HepG2 (cell line): Measurements from ENCODE around the gene GPLD1. TPM values are rescaled to one million over a fixed set of nuclear protein-coding genes. Genes with fewer than 3 reads are reported as not detected.

ENCODE experiments used
- ATAD3A ChIP-seq: sonication (generic); formaldehyde crosslinking; IDR thresholded peaks from 2 replicates; pipeline ENCODE4 v1.4.0; 2020; ENCODE audit warnings: missing genetic modification reagents
- CAMTA2 ChIP-seq: sonication (generic); formaldehyde crosslinking; IDR thresholded peaks from 2 replicates; pipeline ENCODE4 v1.4.0; 2020; ENCODE audit warnings: mild to moderate bottlenecking, missing genetic modification reagents, borderline replicate concordance
- ETV6 ChIP-seq: sonication (generic); formaldehyde crosslinking; conservative IDR thresholded peaks from 2 replicates; pipeline ENCODE4 v1.4.0; 2020; ENCODE audit warnings: missing genetic modification reagents
- GATAD2A ChIP-seq: IDR thresholded peaks from 2 replicates; pipeline ENCODE4 v1.6.1; 2016
- HCFC1 ChIP-seq: fragments of 150-350 bp; IDR thresholded peaks from 2 replicates; pipeline ENCODE4 v1.6.1; 2014; ENCODE audit warnings: low read depth, low read length
- MBD4 ChIP-seq: IDR thresholded peaks from 2 replicates; pipeline ENCODE4 v1.6.1; 2012; ENCODE audit warnings: low read length, inconsistent platforms, borderline replicate concordance
- PAF1 ChIP-seq: IDR thresholded peaks from 2 replicates; pipeline ENCODE4 v1.6.1; 2016; ENCODE audit warnings: missing genetic modification reagents, missing compliant biosample characterization
- POGZ ChIP-seq: sonication (generic); formaldehyde crosslinking; IDR thresholded peaks from 2 replicates; pipeline ENCODE4 v1.4.0; 2020; ENCODE audit warnings: mild to moderate bottlenecking, missing genetic modification reagents
- TBX2 ChIP-seq: sonication (generic); formaldehyde crosslinking; IDR thresholded peaks from 2 replicates; pipeline ENCODE4 v1.5.0; 2020; ENCODE audit warnings: missing genetic modification reagents, mild to moderate bottlenecking, borderline replicate concordance
- ZBTB20 ChIP-seq: sonication (generic); formaldehyde crosslinking; IDR thresholded peaks from 2 replicates; pipeline ENCODE4 v1.8.1; 2023; ENCODE audit warnings: missing genetic modification reagents, low read depth, mild to moderate bottlenecking, borderline replicate concordance
- ZBTB3 ChIP-seq: sonication (generic); formaldehyde crosslinking; IDR thresholded peaks from 2 replicates; pipeline ENCODE4 v1.4.0; 2020; ENCODE audit warnings: low read depth, mild to moderate bottlenecking, moderate library complexity, missing genetic modification reagents, borderline replicate concordance
- ZNF101 ChIP-seq: sonication (generic); formaldehyde crosslinking; IDR thresholded peaks from 2 replicates; pipeline ENCODE4 v1.4.0; 2020; ENCODE audit warnings: mild to moderate bottlenecking, low read depth, missing genetic modification reagents, borderline replicate concordance
- ZNF17 ChIP-seq: sonication (generic); formaldehyde crosslinking; IDR thresholded peaks from 2 replicates; pipeline ENCODE4 v1.5.0; 2020; ENCODE audit warnings: mild to moderate bottlenecking, missing genetic modification reagents
- ZNF451 ChIP-seq: sonication (generic); formaldehyde crosslinking; IDR thresholded peaks from 2 replicates; pipeline ENCODE4 v1.5.0; 2020; ENCODE audit warnings: mild to moderate bottlenecking, missing genetic modification reagents
- ZNF572 ChIP-seq: sonication (generic); formaldehyde crosslinking; IDR thresholded peaks from 2 replicates; pipeline ENCODE4 v1.5.1; 2020; ENCODE audit warnings: mild to moderate bottlenecking, missing genetic modification reagents
- ZNF660 ChIP-seq: sonication (generic); formaldehyde crosslinking; IDR thresholded peaks from 2 replicates; pipeline ENCODE4 v1.5.1; 2020; ENCODE audit warnings: mild to moderate bottlenecking, low read depth, missing genetic modification reagents, borderline replicate concordance
- ZNF75D ChIP-seq: sonication (generic); formaldehyde crosslinking; IDR thresholded peaks from 2 replicates; pipeline ENCODE4 v1.8.1; 2023; ENCODE audit warnings: missing genetic modification reagents, mild to moderate bottlenecking, borderline replicate concordance
- ZNF816 ChIP-seq: sonication (generic); formaldehyde crosslinking; IDR thresholded peaks from 2 replicates; pipeline ENCODE4 v1.8.0; 2022; ENCODE audit warnings: missing genetic modification reagents, mild to moderate bottlenecking, borderline replicate concordance
- ZNF83 ChIP-seq: sonication (generic); formaldehyde crosslinking; IDR thresholded peaks from 2 replicates; pipeline ENCODE4 v1.4.0; 2020; ENCODE audit warnings: missing genetic modification reagents, mild to moderate bottlenecking, borderline replicate concordance
- polyA plus RNA-seq, 8 experiments: library from polyadenylated mRNA; depleted of rRNA in 3 of 8; stranded (reverse) in 7 of 8; unstranded in 1 of 8; fragments of >200 nt; fragmentation: Illumina TruSeq in 4 of 8; extraction: Trizol in 4 of 8; gene quantifications; 2 replicates each; pipeline versions ENCODE4 v1.2.1 to v1.2.3, GENCODE V29; 2011 to 2016; ENCODE audit warnings: low read depth in 4 of 8, missing spikeins in 1 of 8, mixed read lengths in 1 of 8; ENCODE audit not compliant: insufficient read depth in 1 of 8
- total RNA-seq, 5 experiments: library from RNA; depleted of rRNA; stranded (reverse); fragments of >200 nt; fragmentation: Illumina TruSeq; extraction: Trizol; gene quantifications; 2 replicates each; pipeline ENCODE4 v1.2.3, GENCODE V29; 2016; ENCODE audit warnings: low read depth in 1 of 5
- TF ChIP-seq, protein P1 (sequence below): sonication (generic); formaldehyde crosslinking; IDR thresholded peaks from 2 replicates; pipeline ENCODE4 v1.4.0; 2020; ENCODE audit warnings: missing genetic modification reagents
- TF ChIP-seq, protein P2 (sequence below): sonication (generic); formaldehyde crosslinking; IDR thresholded peaks from 2 replicates; pipeline ENCODE4 v1.4.0; 2020; ENCODE audit warnings: missing genetic modification reagents, borderline replicate concordance
- TF ChIP-seq, protein P3 (sequence below): sonication (generic); formaldehyde crosslinking; IDR thresholded peaks from 2 replicates; pipeline ENCODE4 v1.5.1; 2020; ENCODE audit warnings: missing genetic modification reagents, mild to moderate bottlenecking, borderline replicate concordance
- TF ChIP-seq, protein P4 (sequence below): sonication (generic); formaldehyde crosslinking; IDR thresholded peaks from 2 replicates; pipeline ENCODE4 v1.8.1; 2023; ENCODE audit warnings: mild to moderate bottlenecking, missing genetic modification reagents, borderline replicate concordance

The GPLD1 gene
- total and polyA plus RNA-seq, 2 of the 13 experiments (the other 11 are each of a cell fraction or from before 2014, with no cell fraction given): 6.2 to 7.6 TPM

DNA sequence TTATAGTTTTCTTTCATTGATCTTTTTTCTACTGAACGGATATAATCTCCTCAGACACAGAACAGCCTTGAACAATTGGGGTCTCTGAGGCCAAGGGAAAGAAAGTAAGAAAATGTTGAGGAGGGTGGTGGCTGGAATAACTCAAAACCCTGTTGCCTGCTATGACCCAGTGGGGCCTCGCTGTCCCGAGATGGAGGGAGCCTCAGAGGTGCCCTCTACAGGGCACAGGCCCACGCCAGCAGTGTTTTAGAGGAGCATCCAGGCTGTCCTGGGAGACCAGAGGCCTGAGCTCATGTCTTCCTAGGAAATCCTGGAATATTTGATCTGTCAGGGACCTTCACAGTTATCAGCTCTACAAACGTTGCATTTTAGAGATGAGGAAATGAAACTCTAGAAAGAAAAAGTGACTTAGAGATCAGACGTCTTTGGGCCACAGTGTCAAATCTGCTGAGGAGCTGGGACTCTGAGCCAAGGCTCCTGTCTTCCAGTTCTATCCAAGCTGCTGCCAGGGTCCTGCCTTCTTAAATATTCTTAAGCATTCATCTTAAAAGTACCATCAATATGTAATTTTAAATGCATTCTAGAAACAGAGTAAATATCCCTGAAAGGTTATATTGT, 31.7 kb upstream of the GPLD1 start (continued):
- TF ChIP-seq, protein P1, sequence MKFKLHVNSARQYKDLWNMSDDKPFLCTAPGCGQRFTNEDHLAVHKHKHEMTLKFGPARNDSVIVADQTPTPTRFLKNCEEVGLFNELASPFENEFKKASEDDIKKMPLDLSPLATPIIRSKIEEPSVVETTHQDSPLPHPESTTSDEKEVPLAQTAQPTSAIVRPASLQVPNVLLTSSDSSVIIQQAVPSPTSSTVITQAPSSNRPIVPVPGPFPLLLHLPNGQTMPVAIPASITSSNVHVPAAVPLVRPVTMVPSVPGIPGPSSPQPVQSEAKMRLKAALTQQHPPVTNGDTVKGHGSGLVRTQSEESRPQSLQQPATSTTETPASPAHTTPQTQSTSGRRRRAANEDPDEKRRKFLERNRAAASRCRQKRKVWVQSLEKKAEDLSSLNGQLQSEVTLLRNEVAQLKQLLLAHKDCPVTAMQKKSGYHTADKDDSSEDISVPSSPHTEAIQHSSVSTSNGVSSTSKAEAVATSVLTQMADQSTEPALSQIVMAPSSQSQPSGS (CRISPR knock-in tag): no peak
- TF ChIP-seq ZNF83 (no peak), CAMTA2 (no peak), ETV6 (CRISPR knock-in tag) (no peak), GATAD2A (CRISPR knock-in tag) (peak; percentile 43; the same call in 1 of the 2 replicates), ZBTB3 (CRISPR knock-in tag) (no peak), ZNF451 (CRISPR knock-in tag) (no peak), ZNF660 (CRISPR knock-in tag) (no peak), POGZ (CRISPR knock-in tag) (no peak), TBX2 (CRISPR knock-in tag) (no peak), HCFC1 (no peak), ATAD3A (CRISPR knock-in tag) (no peak), ZNF572 (CRISPR knock-in tag) (no peak), ZNF816 (no peak), PAF1 (CRISPR knock-in tag) (no peak), ZNF101 (no peak), ZNF75D (CRISPR knock-in tag) (0 out of 2 replicates have a peak, but pooled peaks have one; percentile 81), ZNF17 (no peak), ZBTB20 (CRISPR knock-in tag) (0 out of 2 replicates have a peak, but pooled peaks have one; percentile 42), MBD4 (no peak)
- TF ChIP-seq, protein P2, sequence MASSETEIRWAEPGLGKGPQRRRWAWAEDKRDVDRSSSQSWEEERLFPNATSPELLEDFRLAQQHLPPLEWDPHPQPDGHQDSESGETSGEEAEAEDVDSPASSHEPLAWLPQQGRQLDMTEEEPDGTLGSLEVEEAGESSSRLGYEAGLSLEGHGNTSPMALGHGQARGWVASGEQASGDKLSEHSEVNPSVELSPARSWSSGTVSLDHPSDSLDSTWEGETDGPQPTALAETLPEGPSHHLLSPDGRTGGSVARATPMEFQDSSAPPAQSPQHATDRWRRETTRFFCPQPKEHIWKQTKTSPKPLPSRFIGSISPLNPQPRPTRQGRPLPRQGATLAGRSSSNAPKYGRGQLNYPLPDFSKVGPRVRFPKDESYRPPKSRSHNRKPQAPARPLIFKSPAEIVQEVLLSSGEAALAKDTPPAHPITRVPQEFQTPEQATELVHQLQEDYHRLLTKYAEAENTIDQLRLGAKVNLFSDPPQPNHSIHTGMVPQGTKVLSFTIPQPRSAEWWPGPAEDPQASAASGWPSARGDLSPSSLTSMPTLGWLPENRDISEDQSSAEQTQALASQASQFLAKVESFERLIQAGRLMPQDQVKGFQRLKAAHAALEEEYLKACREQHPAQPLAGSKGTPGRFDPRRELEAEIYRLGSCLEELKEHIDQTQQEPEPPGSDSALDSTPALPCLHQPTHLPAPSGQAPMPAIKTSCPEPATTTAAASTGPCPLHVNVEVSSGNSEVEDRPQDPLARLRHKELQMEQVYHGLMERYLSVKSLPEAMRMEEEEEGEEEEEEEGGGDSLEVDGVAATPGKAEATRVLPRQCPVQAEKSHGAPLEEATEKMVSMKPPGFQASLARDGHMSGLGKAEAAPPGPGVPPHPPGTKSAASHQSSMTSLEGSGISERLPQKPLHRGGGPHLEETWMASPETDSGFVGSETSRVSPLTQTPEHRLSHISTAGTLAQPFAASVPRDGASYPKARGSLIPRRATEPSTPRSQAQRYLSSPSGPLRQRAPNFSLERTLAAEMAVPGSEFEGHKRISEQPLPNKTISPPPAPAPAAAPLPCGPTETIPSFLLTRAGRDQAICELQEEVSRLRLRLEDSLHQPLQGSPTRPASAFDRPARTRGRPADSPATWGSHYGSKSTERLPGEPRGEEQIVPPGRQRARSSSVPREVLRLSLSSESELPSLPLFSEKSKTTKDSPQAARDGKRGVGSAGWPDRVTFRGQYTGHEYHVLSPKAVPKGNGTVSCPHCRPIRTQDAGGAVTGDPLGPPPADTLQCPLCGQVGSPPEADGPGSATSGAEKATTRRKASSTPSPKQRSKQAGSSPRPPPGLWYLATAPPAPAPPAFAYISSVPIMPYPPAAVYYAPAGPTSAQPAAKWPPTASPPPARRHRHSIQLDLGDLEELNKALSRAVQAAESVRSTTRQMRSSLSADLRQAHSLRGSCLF: no peak
- TF ChIP-seq, protein P3, sequence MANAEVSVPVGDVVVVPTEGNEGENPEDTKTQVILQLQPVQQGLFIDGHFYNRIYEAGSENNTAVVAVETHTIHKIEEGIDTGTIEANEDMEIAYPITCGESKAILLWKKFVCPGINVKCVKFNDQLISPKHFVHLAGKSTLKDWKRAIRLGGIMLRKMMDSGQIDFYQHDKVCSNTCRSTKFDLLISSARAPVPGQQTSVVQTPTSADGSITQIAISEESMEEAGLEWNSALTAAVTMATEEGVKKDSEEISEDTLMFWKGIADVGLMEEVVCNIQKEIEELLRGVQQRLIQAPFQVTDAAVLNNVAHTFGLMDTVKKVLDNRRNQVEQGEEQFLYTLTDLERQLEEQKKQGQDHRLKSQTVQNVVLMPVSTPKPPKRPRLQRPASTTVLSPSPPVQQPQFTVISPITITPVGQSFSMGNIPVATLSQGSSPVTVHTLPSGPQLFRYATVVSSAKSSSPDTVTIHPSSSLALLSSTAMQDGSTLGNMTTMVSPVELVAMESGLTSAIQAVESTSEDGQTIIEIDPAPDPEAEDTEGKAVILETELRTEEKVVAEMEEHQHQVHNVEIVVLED (CRISPR knock-in tag): no peak
- TF ChIP-seq, protein P4, sequence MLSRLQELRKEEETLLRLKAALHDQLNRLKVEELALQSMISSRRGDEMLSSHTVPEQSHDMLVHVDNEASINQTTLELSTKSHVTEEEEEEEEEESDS: no peak
